SK-N-SH treated with all-trans-retinoic acid at 6 μM for 48 hours (cell line): Measurements from ENCODE around the gene MYO15B.

Experiments
- ARNTL ChIP-seq: fragments of 450-650 bp; formaldehyde crosslinking; IDR thresholded peaks from 2 replicates; pipeline ENCODE4 v1.5.0; 2020; ENCODE audit warnings: low read depth, mild to moderate bottlenecking, moderate library complexity, borderline replicate concordance
- CREB5 ChIP-seq: fragments of 250-450 bp; sonication (Bioruptor Pico); IDR thresholded peaks from 2 replicates; pipeline ENCODE4 v1.5.1; 2020; ENCODE audit warnings: low read depth, mild to moderate bottlenecking, moderate library complexity
- ISL1 ChIP-seq: fragments of 250-450 bp; sonication (Bioruptor Pico); IDR thresholded peaks from 2 replicates; pipeline ENCODE4 v2.1.2; 2022; ENCODE audit warnings: mild to moderate bottlenecking, moderate library complexity
- OSR1 ChIP-seq: fragments of 250-450 bp; sonication (Bioruptor Pico); IDR thresholded peaks from 2 replicates; pipeline ENCODE4 v1.8.0; 2022; ENCODE audit warnings: moderate library complexity, mild to moderate bottlenecking, inconsistent platforms
- TCF4 ChIP-seq: fragments of 250-450 bp; sonication (Bioruptor Pico); IDR thresholded peaks from 2 replicates; pipeline ENCODE4 v1.8.0; 2021; ENCODE audit warnings: mild to moderate bottlenecking, moderate library complexity, borderline replicate concordance
- ZFP3 ChIP-seq: fragments of 250-450 bp; sonication (Bioruptor Pico); IDR thresholded peaks from 2 replicates; pipeline ENCODE4 v1.5.0; 2020; ENCODE audit warnings: mild to moderate bottlenecking, moderate library complexity
- ZFP30 ChIP-seq: fragments of 450-650 bp; formaldehyde crosslinking; IDR thresholded peaks from 2 replicates; pipeline ENCODE4 v1.5.0; 2022; ENCODE audit warnings: mild to moderate bottlenecking, moderate library complexity

DNA sequence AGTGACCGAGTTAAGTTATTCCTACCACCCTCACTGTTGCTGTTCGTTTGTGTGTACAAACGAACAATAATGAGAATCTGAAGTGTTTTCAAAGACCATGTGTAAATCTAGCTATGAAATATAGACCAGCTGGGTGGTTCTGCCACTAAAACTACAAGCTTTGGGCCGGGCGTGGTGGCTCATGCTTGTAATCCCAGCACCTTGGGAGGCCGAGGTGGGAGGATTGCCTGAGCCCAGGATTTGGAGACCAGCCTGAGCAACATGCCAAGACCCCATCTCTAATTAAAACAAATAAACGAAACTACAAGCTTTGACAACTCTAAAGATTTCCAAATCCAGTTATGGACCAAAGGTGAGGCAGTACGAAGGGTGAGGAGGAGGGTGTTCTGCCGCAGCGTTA lies 78.4 kb downstream of the MYO15B start:
- TF ChIP-seq ISL1, result no peak
- TF ChIP-seq ZFP3, result no peak
- TF ChIP-seq ARNTL, result no peak
- TF ChIP-seq ZFP30 (CRISPR knock-in tag), result no peak
- no peak for TF ChIP-seq OSR1 (CRISPR knock-in tag)
- no peak for TF ChIP-seq TCF4
- no peak for TF ChIP-seq CREB5 (CRISPR knock-in tag)
